Panc1 (cell line): Measurements from ENCODE around the gene SLC6A12.

Experiments
- CTCF ChIP-seq: fragments of 450-650 bp; IDR thresholded peaks from 2 replicates; pipeline ENCODE4 v1.5.1; 2017; ENCODE audit warnings: mild to moderate bottlenecking
- POLR2AphosphoS5 ChIP-seq: IDR thresholded peaks from 2 replicates; pipeline ENCODE4 v1.6.1; 2012; ENCODE audit warnings: mild to moderate bottlenecking, low read depth, low read length, moderate library complexity
- SIN3A ChIP-seq: IDR thresholded peaks from 2 replicates; pipeline ENCODE4 v1.6.1; 2012; ENCODE audit warnings: low read depth, mild to moderate bottlenecking, low read length, moderate library complexity, borderline replicate concordance; ENCODE audit not compliant: insufficient read depth
- TCF7L2 ChIP-seq: IDR thresholded peaks from 2 replicates; pipeline ENCODE4 v1.6.1; 2011; ENCODE audit warnings: mild to moderate bottlenecking, low read depth, low read length, inconsistent platforms

GRCh38 chr12:197347-197746, 16.6 kb downstream of the SLC6A12 start:
- TF ChIP-seq CTCF: no peak
- no peak for TF ChIP-seq POLR2AphosphoS5
- TF ChIP-seq TCF7L2: no peak
- no peak for TF ChIP-seq SIN3A
